ENCODE data around the gene DOK7. TPM values are rescaled to one million over a fixed set of nuclear protein-coding genes. Genes with fewer than 3 reads are reported as not detected.

DOK7 gene
- total RNA-seq, 1 donor from 2014 or later = 62.7 TPM

- intact Hi-C loops (cut with DNase I) = no loop called here
- DNase-seq (ENCODE audit: low spot score) = no peak
Observed at GRCh38 chr4:3471098-3471760, 8.1 kb downstream of the DOK7 start.

DNA sequence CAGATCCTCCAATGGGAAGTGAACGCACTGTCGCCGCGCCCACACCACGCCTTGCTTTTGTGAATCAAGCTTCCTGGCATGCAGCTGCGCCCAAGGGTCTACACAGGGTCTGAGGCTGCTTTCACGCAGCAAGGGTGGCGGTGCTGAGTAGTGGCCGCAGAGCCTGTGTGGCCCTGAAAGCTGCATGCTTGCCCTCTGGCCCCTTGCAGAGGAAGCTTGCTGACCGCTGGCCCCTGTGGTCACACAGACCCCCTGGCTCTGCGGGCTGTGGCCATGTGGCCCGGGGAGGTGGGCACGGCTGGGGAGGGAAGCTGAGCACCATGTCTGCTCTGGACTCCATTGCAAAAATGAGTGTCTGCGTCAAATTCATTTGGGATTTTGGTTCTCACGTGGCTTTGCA, 8.8 kb downstream of the DOK7 start:
- DNase-seq (ENCODE audit: low spot score) = no peak
- intact Hi-C loops (cut with DNase I) = no loop called here

DNA sequence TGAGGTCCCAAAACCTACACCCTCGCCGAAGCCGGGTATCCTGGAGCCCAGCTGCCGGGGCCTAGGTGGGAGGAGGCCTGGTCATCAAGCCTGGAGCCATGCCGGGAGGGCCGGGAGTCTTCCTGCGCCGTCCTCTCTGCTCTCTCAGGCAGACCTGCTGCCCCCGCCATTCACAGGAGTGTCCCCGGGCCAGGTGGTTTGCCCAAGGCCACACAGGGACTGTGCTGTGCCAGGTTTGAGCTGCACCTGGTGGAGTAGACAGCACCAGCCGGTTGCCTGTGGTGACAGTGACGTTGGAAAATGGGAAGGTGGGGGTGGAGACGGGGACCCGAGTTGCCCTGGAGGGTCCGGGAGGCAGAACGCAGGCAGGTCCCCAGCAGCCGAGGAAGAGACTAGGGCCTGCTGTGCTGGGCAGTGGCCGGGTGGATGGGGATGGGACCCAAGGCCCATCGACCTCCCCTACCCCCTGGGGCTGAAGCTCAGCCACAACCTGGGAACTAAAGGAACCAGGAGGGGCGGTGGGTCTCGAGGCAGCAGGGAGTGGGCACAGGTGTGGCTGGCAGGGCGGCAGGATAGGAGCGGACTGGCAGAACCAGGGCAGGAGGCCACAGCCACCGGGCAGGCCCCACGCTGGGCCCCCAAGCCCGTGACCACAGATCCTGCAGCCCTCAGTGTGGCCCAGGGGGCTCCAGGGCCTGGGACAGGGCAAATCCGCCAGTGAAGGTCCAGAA, 9.5 kb downstream of the DOK7 start:
- intact Hi-C loops (cut with DNase I) = no loop called here
- no peak for DNase-seq (ENCODE audit: low spot score)

GRCh38 chr4:3473181-3473950, 10.3 kb downstream of the DOK7 start:
- DNase-seq (ENCODE audit: low spot score) = no peak

GRCh38 chr4:3473996-3474765, 11.1 kb downstream of the DOK7 start:
- intact Hi-C loops (cut with DNase I) = no loop called here
- DNase-seq (ENCODE audit: low spot score) = no peak

More at GRCh38 chr4:3473181-3473950, 10.3 kb downstream of the DOK7 start:
- intact Hi-C loops (cut with DNase I) = no loop called here

DNA sequence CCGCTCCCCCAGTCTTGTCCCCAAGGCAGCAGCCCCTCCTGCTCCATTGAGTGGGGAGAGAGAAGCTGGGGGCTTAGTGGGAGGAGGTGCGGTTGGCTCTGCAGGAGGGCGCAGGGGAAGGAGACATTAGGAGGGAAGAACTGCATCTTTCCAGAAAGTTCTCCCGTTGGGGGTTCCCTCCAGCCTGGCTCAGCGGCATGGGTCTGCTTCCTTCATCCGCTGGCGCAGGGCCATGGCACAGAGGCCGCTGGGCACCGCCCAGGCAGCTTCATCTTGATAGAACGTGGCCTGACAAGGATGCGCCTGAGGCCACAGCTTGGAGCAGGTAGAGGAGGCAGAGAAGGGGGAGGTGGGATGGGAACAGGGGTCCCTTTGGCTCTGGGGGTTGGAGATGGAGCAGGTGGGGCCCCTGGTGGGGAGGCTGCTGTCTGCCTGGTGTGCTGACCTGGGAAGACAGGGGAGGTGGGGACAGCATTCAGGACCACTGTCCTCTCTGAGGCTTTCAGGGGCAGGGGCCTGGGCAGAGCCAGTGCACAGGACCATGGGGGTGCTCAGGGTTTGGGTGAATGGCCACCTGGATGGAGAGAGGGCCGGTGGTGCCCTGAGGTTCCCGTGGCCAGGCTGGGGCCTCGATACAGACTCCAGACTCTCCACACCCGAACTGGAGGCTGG, 12.1 kb downstream of the DOK7 start:
- DNase-seq (ENCODE audit: low spot score) = no peak
- intact Hi-C loops (cut with DNase I) = no loop called here

GRCh38 chr4:3475713-3476260, 12.7 kb downstream of the DOK7 start:
- DNase-seq (ENCODE audit: low spot score) = no peak
- intact Hi-C loops (cut with DNase I) = no loop called here

DNA sequence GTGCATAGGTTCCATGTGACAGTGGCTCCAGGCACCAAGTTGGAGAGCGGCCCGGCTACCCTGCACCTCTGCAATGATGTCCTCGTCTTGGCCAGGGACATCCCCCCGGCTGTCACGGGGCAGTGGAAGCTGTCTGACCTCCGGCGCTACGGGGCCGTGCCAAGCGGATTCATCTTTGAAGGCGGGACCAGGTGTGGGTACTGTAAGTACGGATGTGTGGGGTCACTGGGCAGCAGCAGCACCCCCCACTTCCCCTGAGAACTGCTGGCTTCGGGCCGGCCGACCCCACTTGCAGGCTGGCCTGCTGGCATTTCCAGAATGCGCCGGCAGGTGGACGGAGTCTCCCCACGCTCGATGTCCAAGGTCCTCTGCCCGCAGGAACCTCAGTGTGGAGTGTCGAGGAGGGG, 13.2 kb downstream of the DOK7 start:
- intact Hi-C loops (cut with DNase I) = no loop called here
- DNase-seq (ENCODE audit: low spot score) = no peak

DNA sequence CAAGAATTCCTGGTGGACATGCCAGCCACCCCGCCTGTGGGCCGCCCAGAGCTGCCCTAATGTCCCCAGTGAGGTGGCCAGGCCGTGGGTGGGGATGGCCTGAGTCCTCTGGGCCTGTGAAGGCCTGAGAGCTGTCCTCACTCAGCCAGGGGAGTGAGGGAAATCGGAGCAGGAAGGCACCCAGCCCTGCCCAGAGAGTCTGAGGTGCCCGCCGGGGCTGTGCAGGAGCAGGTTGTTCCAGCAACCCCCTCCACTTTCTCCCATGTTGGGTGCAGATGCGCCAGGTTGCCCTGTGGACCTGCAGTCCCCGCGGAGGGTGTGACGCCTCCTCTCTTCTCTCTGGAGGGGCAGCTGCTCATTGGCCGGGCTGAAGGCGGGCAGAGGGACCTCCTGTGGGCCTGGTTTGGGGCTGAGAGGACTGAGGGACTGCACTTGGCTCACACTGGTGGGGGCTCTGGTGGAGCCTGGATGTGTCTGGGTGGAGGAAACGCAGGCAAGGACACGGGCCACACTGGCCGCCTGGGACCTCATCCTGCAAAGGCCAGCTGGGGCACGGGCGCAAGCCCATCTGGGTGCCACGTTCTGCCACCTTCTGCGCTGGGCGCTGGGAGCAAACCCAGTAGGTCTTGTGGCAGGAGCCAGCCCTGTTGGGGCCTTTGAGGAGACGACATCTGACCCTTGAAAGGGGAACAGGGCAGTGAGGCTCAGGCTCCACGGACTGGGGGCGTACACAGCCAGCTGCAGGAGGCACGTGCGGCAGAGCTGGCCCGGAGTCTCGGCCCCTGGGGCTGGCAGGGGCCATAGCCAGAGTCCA, 14.0 kb downstream of the DOK7 start:
- no peak for DNase-seq (ENCODE audit: low spot score)

DNA sequence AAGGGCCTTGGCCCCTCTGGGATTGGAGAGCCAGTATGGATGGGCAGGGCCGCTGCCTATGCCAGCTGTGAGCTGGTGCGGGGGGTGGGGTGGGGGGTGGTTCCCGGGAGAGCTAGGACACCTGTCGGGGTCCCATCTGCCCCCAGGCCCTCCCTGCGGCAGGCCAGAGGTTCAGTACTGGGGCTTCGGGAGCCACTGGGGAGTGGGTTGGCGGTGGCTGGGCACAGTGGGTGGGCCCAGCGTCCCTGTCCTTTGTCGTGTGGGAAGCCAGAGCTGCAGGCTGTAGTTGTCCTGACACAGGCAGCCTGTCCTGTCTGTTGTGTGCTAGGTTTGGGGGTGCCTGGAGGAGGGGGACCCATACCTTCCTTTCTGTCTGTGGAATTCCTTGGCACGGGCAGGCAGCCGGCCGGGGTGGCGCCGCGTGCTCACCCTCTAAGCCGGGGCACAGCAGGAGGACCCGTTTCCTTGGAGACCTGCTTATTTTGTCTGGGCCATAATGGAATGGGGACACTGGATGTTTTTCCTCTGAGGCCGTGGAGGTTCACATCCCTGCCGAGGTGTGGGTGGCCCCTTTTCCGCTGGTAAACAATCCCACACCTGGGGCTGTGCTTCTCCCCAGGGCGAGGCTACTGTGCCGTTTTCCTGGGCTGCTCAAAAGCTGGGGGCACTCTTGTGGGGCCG, 14.8 kb downstream of the DOK7 start:
- no peak for DNase-seq (ENCODE audit: low spot score)

More for the DNA sequence above, 14.0 kb downstream of the DOK7 start:
- intact Hi-C loops (cut with DNase I) = no loop called here

DNA sequence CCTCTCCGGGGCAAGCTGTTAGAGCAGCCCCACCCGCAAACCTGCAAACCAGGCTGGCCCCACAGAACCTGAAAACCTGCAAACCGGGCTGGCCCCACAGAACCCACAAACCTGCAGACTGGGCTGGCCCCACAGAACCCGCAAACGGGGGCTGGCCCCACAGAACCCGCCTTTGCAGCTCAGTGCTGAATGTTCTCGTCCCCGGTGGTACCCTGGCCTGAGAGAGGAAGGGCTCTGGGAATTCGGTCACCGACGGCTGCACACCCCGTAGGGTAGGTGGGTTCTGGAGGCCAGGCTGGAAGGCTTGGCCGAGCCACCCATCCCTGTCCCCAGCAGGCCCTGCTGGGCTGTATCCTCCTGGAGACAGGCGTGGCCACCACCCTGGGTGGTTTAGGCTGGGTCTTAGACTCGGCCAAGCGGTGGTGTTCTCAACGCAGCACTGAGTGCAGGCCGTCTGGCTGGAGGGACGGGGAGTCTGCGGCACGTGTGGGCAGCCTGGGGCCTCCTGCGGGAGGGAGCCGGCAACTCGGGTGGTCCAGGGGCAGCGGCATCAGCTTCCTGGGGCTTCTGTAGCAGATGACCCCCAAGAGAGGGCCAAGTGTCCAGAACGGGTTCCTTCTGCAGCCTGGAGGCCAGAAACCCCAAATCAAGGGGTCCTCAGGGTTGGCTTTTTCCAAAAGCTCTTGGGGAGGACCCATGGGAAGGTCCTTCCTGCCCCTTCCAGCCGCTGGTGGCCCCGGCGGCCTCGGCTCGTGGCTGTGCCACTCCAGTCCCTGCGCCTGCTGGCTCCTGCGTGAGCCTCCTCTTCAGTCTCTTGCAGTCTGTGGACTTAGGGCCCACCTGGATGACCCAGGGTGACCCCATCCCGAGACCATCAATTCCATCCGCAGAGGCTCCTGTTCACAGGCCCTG, 15.6 kb downstream of the DOK7 start:
- DNase-seq (ENCODE audit: low spot score) = no peak
- intact Hi-C loops (cut with DNase I) = no loop called here

More for the DNA sequence above, 14.8 kb downstream of the DOK7 start:
- intact Hi-C loops (cut with DNase I) = no loop called here

- intact Hi-C loops (cut with DNase I) = no loop called here
- DNase-seq (ENCODE audit: low spot score) = no peak
Observed at GRCh38 chr4:3479358-3480101, 16.4 kb downstream of the DOK7 start.

GRCh38 chr4:3480528-3481112, 17.5 kb downstream of the DOK7 start:
- peak; percentile 91 for DNase-seq (ENCODE audit: low spot score)

DNA sequence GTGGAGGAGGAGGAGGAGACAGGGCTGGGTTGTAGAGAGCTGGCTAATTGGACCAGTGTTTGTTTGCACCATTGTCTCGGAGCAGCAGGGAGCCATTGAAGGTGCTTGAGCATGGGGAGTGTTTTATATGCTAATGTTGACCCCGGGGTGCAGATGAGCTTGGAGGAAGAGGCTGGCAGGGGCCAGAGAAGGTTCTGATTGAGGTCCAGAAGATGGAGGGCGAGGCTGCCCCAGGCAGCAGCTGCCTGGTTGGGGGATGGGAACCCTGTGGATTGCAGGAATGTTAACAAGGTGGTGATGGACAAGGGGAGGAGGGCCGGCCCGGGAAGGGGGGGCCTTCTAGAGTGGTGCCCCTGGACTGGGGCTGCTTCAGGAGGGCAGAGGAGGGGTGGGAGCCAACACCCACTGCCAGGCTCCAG, 18.0 kb downstream of the DOK7 start:
- DNase-seq (ENCODE audit: low spot score) = no peak
- intact Hi-C loops (cut with DNase I) = no loop called here

More at GRCh38 chr4:3480528-3481112, 17.5 kb downstream of the DOK7 start:
- intact Hi-C loops (cut with DNase I) = no loop called here

GRCh38 chr4:3481783-3482393, 18.8 kb downstream of the DOK7 start:
- intact Hi-C loops (cut with DNase I) = no loop called here
- DNase-seq (ENCODE audit: low spot score) = no peak
